Astrocyte (in vitro differentiated cells and primary cell): ENCODE results near the gene KIAA0825. TPM values are rescaled to one million over a fixed set of nuclear protein-coding genes. Genes with fewer than 3 reads are reported as not detected.
"Not testable (repeated sequence)": the region's sequence is repeated elsewhere in the genome, so short reads cannot be mapped to it uniquely, and the experiment has no call there.

Experiments used
- DNase-seq: peaks from one replicate; pipeline ENCODE4 v3.0.0-alpha.2; 2010; ENCODE audit warnings: low read depth
- FAIRE-seq: peaks from 2 replicates; lab custom pipeline; 2011; peaks lifted over from hg19 to GRCh38; lab: Jason Lieb, UNC
- H2AFZ ChIP-seq: 2 replicates; pipeline ENCODE4 v1.6.0; 2012; ENCODE audit warnings: low read depth, low read length, inconsistent platforms
- H3K27ac ChIP-seq: 2 replicates; pipeline ENCODE4 v1.5.1; 2011; ENCODE audit warnings: low read depth, low read length, inconsistent platforms
- H3K27me3 ChIP-seq: 2 replicates; pipeline ENCODE4 v1.6.0; 2011; ENCODE audit warnings: low read length, inconsistent platforms; ENCODE audit not compliant: insufficient read depth
- H3K36me3 ChIP-seq: 2 replicates; pipeline ENCODE4 v1.5.1; 2011; ENCODE audit warnings: low read length, inconsistent platforms; ENCODE audit not compliant: insufficient read depth
- H3K4me1 ChIP-seq: 2 replicates; pipeline ENCODE4 v1.5.1; 2011; ENCODE audit warnings: low read length, inconsistent platforms; ENCODE audit not compliant: insufficient read depth
- H3K4me2 ChIP-seq: 2 replicates; pipeline ENCODE4 v1.6.0; 2012; ENCODE audit warnings: low read length, inconsistent platforms
- H3K4me3 ChIP-seq: 2 replicates; pipeline ENCODE4 v1.5.1; 2011; ENCODE audit warnings: low read depth, mild to moderate bottlenecking, low read length, inconsistent platforms; ENCODE audit not compliant: insufficient read depth
- H3K79me2 ChIP-seq: 2 replicates; pipeline ENCODE4 v1.6.0; 2012; ENCODE audit warnings: mild to moderate bottlenecking, low read length, inconsistent platforms; ENCODE audit not compliant: insufficient read depth
- H3K9ac ChIP-seq: 2 replicates; pipeline ENCODE4 v1.6.0; 2012; ENCODE audit warnings: mild to moderate bottlenecking, low read length, inconsistent platforms
- H3K9me3 ChIP-seq: 2 replicates; pipeline ENCODE4 v1.5.1; 2012; ENCODE audit warnings: low read depth, mild to moderate bottlenecking, low read length, inconsistent platforms; ENCODE audit not compliant: insufficient read depth
- H4K20me1 ChIP-seq: 2 replicates; pipeline ENCODE4 v1.6.0; 2012; ENCODE audit warnings: low read length, inconsistent platforms; ENCODE audit not compliant: insufficient read depth
- H3K27ac Mint-ChIP-seq: one replicate; pipeline ENCODE4 v1.8.0; 2021; ENCODE audit warnings: mild to moderate bottlenecking, mixed read lengths; ENCODE audit not compliant: unreplicated experiment
- H3K27me3 Mint-ChIP-seq: one replicate; pipeline ENCODE4 v1.8.0; 2021; ENCODE audit warnings: low read depth, mixed read lengths; ENCODE audit not compliant: unreplicated experiment
- H3K36me3 Mint-ChIP-seq: one replicate; pipeline ENCODE4 v1.8.0; 2021; ENCODE audit warnings: low read depth, mixed read lengths; ENCODE audit not compliant: unreplicated experiment
- H3K4me1 Mint-ChIP-seq: one replicate; pipeline ENCODE4 v1.8.0; 2021; ENCODE audit warnings: low read depth, mixed read lengths; ENCODE audit not compliant: unreplicated experiment
- H3K4me3 Mint-ChIP-seq: one replicate; pipeline ENCODE4 v1.8.0; 2021; ENCODE audit warnings: mild to moderate bottlenecking, moderate library complexity, mixed read lengths; ENCODE audit not compliant: unreplicated experiment
- H3K9me3 Mint-ChIP-seq: one replicate; pipeline ENCODE4 v1.8.0; 2021; ENCODE audit warnings: mild to moderate bottlenecking, mixed read lengths; ENCODE audit not compliant: unreplicated experiment
- EZH2 ChIP-seq: IDR thresholded peaks from 2 replicates; pipeline ENCODE4 v1.6.1; 2012; ENCODE audit warnings: mild to moderate bottlenecking, low read length, inconsistent platforms; ENCODE audit not compliant: insufficient read depth
- total RNA-seq: library from RNA; stranded (reverse); gene quantifications from 2 replicates; pipeline ENCODE4 v1.2.1, GENCODE V29; 2021
- TF ChIP-seq, protein P1 (sequence below): IDR thresholded peaks from 2 replicates; pipeline ENCODE4 v1.5.1; 2011; ENCODE audit warnings: low read depth, mild to moderate bottlenecking, inconsistent platforms, low read length, moderate library complexity; ENCODE audit not compliant: insufficient read depth

The KIAA0825 gene
- total RNA-seq, 1 donor from 2014 or later: 2.5 TPM

DNA sequence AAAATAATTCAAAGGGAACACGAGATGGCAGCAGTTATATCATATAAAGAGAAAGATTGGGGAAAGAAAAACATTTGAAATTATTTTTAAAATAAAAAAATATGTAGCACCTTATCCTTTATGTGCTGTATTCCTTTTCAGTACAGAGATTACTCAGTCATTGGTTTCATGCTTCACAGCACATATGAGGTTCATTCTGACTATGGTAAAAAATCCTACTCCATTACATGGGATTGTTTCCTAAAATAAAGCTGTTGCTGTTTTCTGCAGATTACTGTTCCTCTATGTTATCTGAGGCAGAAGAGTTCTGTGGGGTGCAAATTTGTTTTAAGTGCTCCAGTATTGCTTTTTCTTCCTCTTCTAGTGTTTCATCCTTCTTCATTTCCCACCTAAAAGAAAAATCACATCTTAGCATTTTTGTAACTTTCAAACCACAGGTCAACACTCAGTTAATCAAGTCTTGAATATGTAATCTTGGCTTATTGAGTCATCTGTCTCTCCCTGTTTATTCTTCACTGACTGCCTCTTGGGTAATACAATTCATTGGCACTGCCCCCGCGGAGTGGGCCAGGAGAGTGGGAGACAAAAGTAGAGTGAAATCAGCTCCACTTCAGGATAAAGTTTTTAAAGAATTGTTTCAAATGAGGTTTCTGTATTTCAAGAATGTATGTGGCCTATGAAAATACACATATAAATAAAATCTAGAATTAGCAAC lies 464.5 kb downstream of the KIAA0825 start:
- Histone ChIP-seq H3K27me3 (no peaks in the 10 kb centered on the region), H3K4me1 (no peaks in the 10 kb centered on the region), H2AFZ (no peak overlapping the region), H3K36me3 (no peaks in the 10 kb centered on the region), H3K4me2 (no peak overlapping the region), H3K4me3 (no peak overlapping the region), H3K79me2 (no peaks in the 10 kb centered on the region), H4K20me1 (no peaks in the 10 kb centered on the region), H3K27ac (no peak overlapping the region), H3K9ac (no peak overlapping the region), H3K9me3 (no peaks in the 10 kb centered on the region)
- peak; percentile 72 for DNase-seq
- no peaks in the 10 kb centered on the region for H3K36me3 Mint-ChIP-seq
- H3K27me3 Mint-ChIP-seq: no peaks in the 10 kb centered on the region
- no peak overlapping the region for H3K4me3 Mint-ChIP-seq
- H3K4me1 Mint-ChIP-seq: peaks cover 2% of the 10 kb centered on the region
- H3K27ac Mint-ChIP-seq: no peak overlapping the region
- H3K9me3 Mint-ChIP-seq: no peaks in the 10 kb centered on the region
- no peak for FAIRE-seq
- TF ChIP-seq, protein P1, sequence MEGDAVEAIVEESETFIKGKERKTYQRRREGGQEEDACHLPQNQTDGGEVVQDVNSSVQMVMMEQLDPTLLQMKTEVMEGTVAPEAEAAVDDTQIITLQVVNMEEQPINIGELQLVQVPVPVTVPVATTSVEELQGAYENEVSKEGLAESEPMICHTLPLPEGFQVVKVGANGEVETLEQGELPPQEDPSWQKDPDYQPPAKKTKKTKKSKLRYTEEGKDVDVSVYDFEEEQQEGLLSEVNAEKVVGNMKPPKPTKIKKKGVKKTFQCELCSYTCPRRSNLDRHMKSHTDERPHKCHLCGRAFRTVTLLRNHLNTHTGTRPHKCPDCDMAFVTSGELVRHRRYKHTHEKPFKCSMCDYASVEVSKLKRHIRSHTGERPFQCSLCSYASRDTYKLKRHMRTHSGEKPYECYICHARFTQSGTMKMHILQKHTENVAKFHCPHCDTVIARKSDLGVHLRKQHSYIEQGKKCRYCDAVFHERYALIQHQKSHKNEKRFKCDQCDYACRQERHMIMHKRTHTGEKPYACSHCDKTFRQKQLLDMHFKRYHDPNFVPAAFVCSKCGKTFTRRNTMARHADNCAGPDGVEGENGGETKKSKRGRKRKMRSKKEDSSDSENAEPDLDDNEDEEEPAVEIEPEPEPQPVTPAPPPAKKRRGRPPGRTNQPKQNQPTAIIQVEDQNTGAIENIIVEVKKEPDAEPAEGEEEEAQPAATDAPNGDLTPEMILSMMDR: no peak

- H3K4me1 Mint-ChIP-seq, H3K36me3 Mint-ChIP-seq: not testable (repeated sequence)
Observed at GRCh38 chr5:94143621-94144020, 474.8 kb downstream of the KIAA0825 start.

DNA sequence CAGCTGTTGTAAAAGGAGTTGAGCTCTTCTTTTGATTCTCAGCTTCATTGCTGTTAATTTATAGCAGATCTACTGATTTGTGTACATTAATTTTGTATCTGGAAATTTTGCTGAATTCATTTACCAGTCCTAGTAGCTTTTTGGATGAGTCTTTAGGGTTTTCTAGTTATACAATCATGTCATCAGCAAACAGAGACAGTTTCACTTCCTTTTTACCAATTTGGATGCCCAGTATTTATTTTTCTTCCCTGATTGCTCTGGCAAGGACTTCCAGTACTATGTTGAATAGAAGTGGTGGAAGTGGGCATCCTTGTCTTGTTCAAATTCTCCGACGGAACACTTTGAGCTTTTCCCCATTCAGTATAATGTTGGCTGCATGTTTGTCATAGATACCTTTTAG lies 478.1 kb downstream of the KIAA0825 start:
- no peak for FAIRE-seq
- no peaks in the 10 kb centered on the region for H3K27me3 Mint-ChIP-seq
- H3K36me3 Mint-ChIP-seq: no peaks in the 10 kb centered on the region
- Histone ChIP-seq H3K4me2 (no peak overlapping the region), H3K9me3 (no peaks in the 10 kb centered on the region), H3K4me3 (no peak overlapping the region), H3K36me3 (no peaks in the 10 kb centered on the region), H3K27me3 (no peaks in the 10 kb centered on the region), H3K27ac (no peak overlapping the region), H3K9ac (no peak overlapping the region), H3K4me1 (no peaks in the 10 kb centered on the region), H3K79me2 (no peaks in the 10 kb centered on the region), H2AFZ (no peak overlapping the region), H4K20me1 (no peaks in the 10 kb centered on the region)
- no peak overlapping the region for H3K4me3 Mint-ChIP-seq
- H3K4me1 Mint-ChIP-seq: no peaks in the 10 kb centered on the region
- no peak for DNase-seq
- H3K27ac Mint-ChIP-seq: no peak overlapping the region
- TF ChIP-seq, protein P1: no peak
- TF ChIP-seq EZH2: no peak
- H3K9me3 Mint-ChIP-seq: peaks cover 9% of the 10 kb centered on the region

More at GRCh38 chr5:94143621-94144020, 474.8 kb downstream of the KIAA0825 start:
- not testable (repeated sequence) for H4K20me1 ChIP-seq, H3K9me3 ChIP-seq, H3K9ac ChIP-seq, H3K27me3 Mint-ChIP-seq, H3K27ac Mint-ChIP-seq, H3K79me2 ChIP-seq, H3K36me3 ChIP-seq, FAIRE-seq, H3K4me3 ChIP-seq, H3K9me3 Mint-ChIP-seq, DNase-seq, H2AFZ ChIP-seq, H3K4me2 ChIP-seq, H3K27ac ChIP-seq, H3K4me1 ChIP-seq, H3K4me3 Mint-ChIP-seq, H3K27me3 ChIP-seq
